ENCODE results near the gene AGTRAP. TPM values are rescaled to one million over a fixed set of nuclear protein-coding genes. Genes with fewer than 3 reads are reported as not detected.

Gene AGTRAP
- total and polyA plus RNA-seq, 2 of the 8 experiments (the other 6 are each of a cell fraction or from before 2014, with no cell fraction given), result 69.7 to 192 TPM

- TF ChIP-seq CHD7 (IDR thresholded peaks at IDR 0.05; ENCODE audit: insufficient replicate concordance, low read length) (no peak), RAD21 (IDR thresholded peaks at IDR 0.05 in 1 of 2, conservative IDR thresholded peaks at IDR 0.05 in 1 of 2; ENCODE audit: low read depth in 2 of 2, low read length in 2 of 2) (no peak), POLR2AphosphoS5 (IDR thresholded peaks at IDR 0.05; ENCODE audit: low read depth, low read length) (no peak), HDAC2 (IDR thresholded peaks at IDR 0.05; ENCODE audit: borderline replicate concordance in 1 of 2, low read depth in 2 of 2, low read length in 2 of 2) (no peak)
Measured at GRCh38 chr1:11761285-11761684, 25.3 kb downstream of the AGTRAP start (continued).

All from H1 (cell line).